Tibial nerve (tissue), 4 donors: ENCODE results near the gene SMAD4. TPM values are rescaled to one million over a fixed set of nuclear protein-coding genes. Genes with fewer than 3 reads are reported as not detected.
A peak's percentile ranks its signal among the peaks of the same experiment; 100 is the strongest.

Source experiments
- DNase-seq, 2 donors: peaks; one replicate each; pipeline ENCODE4 v3.0.0-alpha.2; 2019; ENCODE audit warnings: low spot score in 2 of 2
- H3K27ac ChIP-seq, 4 donors: fragments of 200-600 bp; sonication (generic) in 3 of 4; one replicate each; pipeline ENCODE4 v1.5.1; 2017 to 2019; ENCODE audit warnings: mild to moderate bottlenecking in 1 of 4
- H3K27me3 ChIP-seq, 2 donors: fragments of 200-600 bp; sonication (generic) in 1 of 2; one replicate each; pipeline versions ENCODE4 v1.5.1 to v1.6.0; 2017 to 2019
- H3K36me3 ChIP-seq, 3 donors: fragments of 200-600 bp; sonication (generic); one replicate each; pipeline ENCODE4 v1.5.1; 2018 to 2019
- H3K4me1 ChIP-seq, 4 donors: fragments of 200-600 bp; sonication (generic) in 3 of 4; one replicate each; pipeline ENCODE4 v1.5.1; 2017 to 2019
- H3K4me3 ChIP-seq, 4 donors: fragments of 200-600 bp; sonication (generic) in 3 of 4; one replicate each; pipeline ENCODE4 v1.5.1; 2017 to 2019; ENCODE audit warnings: mild to moderate bottlenecking in 1 of 4, moderate library complexity in 1 of 4
- H3K9me3 ChIP-seq, 4 donors: fragments of 200-600 bp; sonication (generic) in 3 of 4; one replicate each; pipeline ENCODE4 v1.5.1; 2017 to 2019
- EP300 ChIP-seq, 2 donors: sonication (generic); formaldehyde crosslinking; IDR thresholded peaks; one replicate each; pipeline ENCODE4 v1.6.1; 2017; ENCODE audit warnings: antibody characterized with exemption in 2 of 2, mild to moderate bottlenecking in 1 of 2
- POLR2A ChIP-seq, 2 donors: fragments of 450-650 bp; IDR thresholded peaks; one replicate each; pipeline ENCODE4 v1.6.1; 2017; ENCODE audit warnings: antibody characterized with exemption in 2 of 2, mild to moderate bottlenecking in 2 of 2, moderate library complexity in 2 of 2
- WGBS, 2 donors: methylation state at CpG; one replicate each; pipeline ENCODE4 v1.1.5; 2018; 5-methylcytosine and 5-hydroxymethylcytosine counted together
- total RNA-seq, 4 donors: library from RNA; depleted of rRNA; stranded (reverse); fragments of >200 nt; gene quantifications; one replicate each; pipeline ENCODE4 v1.1.0, GENCODE V29; 2016
- TF ChIP-seq, protein P1 (sequence below), 5 experiments: fragments of 200-600 bp in 3 of 5; fragments of 450-650 bp in 2 of 5; sonication (generic) in 3 of 5; IDR thresholded peaks; one replicate each; pipeline ENCODE4 v1.5.1; 2016 to 2019; ENCODE audit warnings: antibody characterized with exemption in 5 of 5, mild to moderate bottlenecking in 3 of 5, moderate library complexity in 2 of 5

The SMAD4 gene
- total RNA-seq, 4 donors from 2014 or later, result 100 to 182 (median 148) TPM

DNA sequence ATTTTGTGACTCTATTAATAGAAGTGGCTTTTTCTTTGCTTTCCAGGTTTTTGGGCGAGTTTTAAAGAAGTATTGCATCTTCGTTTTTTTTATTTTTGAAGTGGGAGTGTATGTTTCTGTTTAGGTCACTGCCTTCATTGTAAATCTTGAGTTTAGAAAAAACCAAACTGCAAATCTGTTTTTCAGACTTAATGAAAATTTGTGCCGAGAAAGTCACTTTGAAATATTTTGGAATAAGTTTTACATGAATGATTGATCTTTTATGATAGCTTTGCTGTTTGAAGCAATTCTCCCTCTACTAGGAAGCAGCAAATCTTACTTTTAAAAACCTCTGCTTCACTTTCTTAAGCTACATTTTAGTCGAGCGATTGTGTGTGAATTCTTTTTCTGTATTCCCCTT, 2.2 kb downstream of the SMAD4 start:
- peak overlapping the region in 2 of 4 donors; percentile 41 to 58 for H3K27ac ChIP-seq
- peak overlapping the region in 1 of 4 donors; percentile 86 for H3K4me3 ChIP-seq
- peaks cover 0 to 4% (median 0%) of the 10 kb centered on the region in 3 donors for H3K36me3 ChIP-seq
- H3K4me1 ChIP-seq, result peaks cover 0 to 80% (median 31%) of the 10 kb centered on the region in 4 donors
- H3K27me3 ChIP-seq, result no peaks in the 10 kb centered on the region
- TF ChIP-seq POLR2A (IDR thresholded peaks at IDR 0.05) (no peak), EP300 (IDR thresholded peaks at IDR 0.05) (no peak)
- TF ChIP-seq, protein P1, sequence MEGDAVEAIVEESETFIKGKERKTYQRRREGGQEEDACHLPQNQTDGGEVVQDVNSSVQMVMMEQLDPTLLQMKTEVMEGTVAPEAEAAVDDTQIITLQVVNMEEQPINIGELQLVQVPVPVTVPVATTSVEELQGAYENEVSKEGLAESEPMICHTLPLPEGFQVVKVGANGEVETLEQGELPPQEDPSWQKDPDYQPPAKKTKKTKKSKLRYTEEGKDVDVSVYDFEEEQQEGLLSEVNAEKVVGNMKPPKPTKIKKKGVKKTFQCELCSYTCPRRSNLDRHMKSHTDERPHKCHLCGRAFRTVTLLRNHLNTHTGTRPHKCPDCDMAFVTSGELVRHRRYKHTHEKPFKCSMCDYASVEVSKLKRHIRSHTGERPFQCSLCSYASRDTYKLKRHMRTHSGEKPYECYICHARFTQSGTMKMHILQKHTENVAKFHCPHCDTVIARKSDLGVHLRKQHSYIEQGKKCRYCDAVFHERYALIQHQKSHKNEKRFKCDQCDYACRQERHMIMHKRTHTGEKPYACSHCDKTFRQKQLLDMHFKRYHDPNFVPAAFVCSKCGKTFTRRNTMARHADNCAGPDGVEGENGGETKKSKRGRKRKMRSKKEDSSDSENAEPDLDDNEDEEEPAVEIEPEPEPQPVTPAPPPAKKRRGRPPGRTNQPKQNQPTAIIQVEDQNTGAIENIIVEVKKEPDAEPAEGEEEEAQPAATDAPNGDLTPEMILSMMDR (IDR thresholded peaks at IDR 0.05), result no peak
- WGBS, 2 donors, result 9 to 19% methylated on average over 5 of the region's 5 CpGs
- no peak for DNase-seq
- no peaks in the 10 kb centered on the region for H3K9me3 ChIP-seq

- no peak for DNase-seq
Observed at GRCh38 chr18:51037230-51037629, 7.2 kb downstream of the SMAD4 start.

GRCh38 chr18:51038110-51038509, 8.1 kb downstream of the SMAD4 start:
- no peaks in the 10 kb centered on the region for H3K27me3 ChIP-seq
- peak in 1 of 2 donors; percentile 13 for DNase-seq
- peaks cover 0 to 100% (median 41%) of the 10 kb centered on the region in 4 donors for H3K4me1 ChIP-seq
- TF ChIP-seq POLR2A (IDR thresholded peaks at IDR 0.05) (no peak), EP300 (IDR thresholded peaks at IDR 0.05) (no peak)
- TF ChIP-seq, protein P1 (IDR thresholded peaks at IDR 0.05), result no peak
- H3K27ac ChIP-seq, result peak overlapping the region in 1 of 4 donors; percentile 45
- peaks cover 0 to 4% (median 0%) of the 10 kb centered on the region in 3 donors for H3K36me3 ChIP-seq
- no peaks in the 10 kb centered on the region for H3K9me3 ChIP-seq
- no peak overlapping the region for H3K4me3 ChIP-seq
- 40 to 51% methylated on average over 6 of the region's 6 CpGs for WGBS, 2 donors

More at GRCh38 chr18:51037230-51037629, 7.2 kb downstream of the SMAD4 start:
- Histone ChIP-seq H3K9me3 (no peaks in the 10 kb centered on the region), H3K4me1 (peaks cover 0 to 100% (median 40%) of the 10 kb centered on the region in 4 donors), H3K27ac (no peak overlapping the region), H3K36me3 (peaks cover 0 to 4% (median 0%) of the 10 kb centered on the region in 3 donors), H3K4me3 (no peak overlapping the region), H3K27me3 (no peaks in the 10 kb centered on the region)
- TF ChIP-seq POLR2A (IDR thresholded peaks at IDR 0.05) (no peak), EP300 (IDR thresholded peaks at IDR 0.05) (no peak)
- TF ChIP-seq, protein P1 (IDR thresholded peaks at IDR 0.05), result no peak
- 30 to 32% methylated on average over 2 of the region's 2 CpGs for WGBS, 2 donors

DNA sequence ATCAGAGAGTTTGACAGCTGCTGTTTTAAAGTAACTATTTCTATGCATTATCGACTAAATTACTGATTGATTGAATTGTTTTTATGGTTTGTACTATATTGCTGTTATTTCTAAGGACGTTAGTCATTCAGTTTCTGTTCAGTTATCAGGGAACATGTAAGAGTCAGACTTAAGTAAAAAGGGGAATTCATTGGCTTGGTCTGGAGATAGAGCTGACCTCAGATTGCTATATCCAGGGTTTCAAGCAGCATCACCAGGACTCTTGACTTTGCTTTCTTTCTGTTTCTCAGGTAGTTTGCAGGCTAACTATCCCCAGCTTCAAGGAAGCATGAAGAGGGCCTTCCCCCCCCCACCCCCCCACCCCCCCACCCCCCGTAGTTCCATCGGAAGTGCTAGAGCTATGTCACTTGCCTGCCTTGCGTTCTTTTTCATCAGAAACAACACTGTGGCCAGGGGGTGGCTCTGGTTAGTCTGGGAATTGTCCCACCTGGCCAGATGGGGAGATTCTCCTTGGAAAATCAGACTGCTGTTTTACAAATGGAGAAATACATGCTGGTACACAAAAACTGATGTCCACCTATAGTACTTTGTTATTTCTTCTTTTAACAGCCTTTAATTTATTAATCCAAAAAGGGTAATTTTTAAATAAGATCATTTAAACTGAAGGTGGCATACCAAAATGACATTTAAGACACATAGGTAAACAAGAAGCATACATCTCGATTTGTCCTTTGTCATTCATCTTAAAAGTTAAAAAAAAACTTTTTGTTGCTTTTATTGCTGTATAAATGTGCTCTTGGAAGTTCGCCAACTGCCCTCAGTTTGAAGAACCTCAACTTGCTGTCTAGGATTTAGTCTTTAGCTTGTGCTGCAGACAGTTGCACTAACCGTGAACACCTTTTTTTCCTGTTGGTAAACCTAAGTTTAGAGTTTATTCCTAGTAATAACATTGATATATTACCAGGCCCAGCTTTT, 9.4 kb downstream of the SMAD4 start:
- WGBS, 2 donors, result 40 to 41% methylated on average over 8 of the region's 8 CpGs
- no peaks in the 10 kb centered on the region for H3K9me3 ChIP-seq
- peaks cover 0 to 100% (median 39%) of the 10 kb centered on the region in 4 donors for H3K4me1 ChIP-seq
- peaks cover 0 to under 1% (median 0%) of the 10 kb centered on the region in 3 donors for H3K36me3 ChIP-seq
- no peak for TF ChIP-seq POLR2A (IDR thresholded peaks at IDR 0.05)
- TF ChIP-seq, protein P1 (IDR thresholded peaks at IDR 0.05), result no peak
- no peak for TF ChIP-seq EP300 (IDR thresholded peaks at IDR 0.05)
- DNase-seq, result no peak
- H3K27me3 ChIP-seq, result no peaks in the 10 kb centered on the region
- no peak overlapping the region for H3K4me3 ChIP-seq
- H3K27ac ChIP-seq, result no peak overlapping the region
